Measurements from ENCODE around the gene MED7. TPM values are rescaled to one million over a fixed set of nuclear protein-coding genes. Genes with fewer than 3 reads are reported as not detected.

Gene MED7
- total and polyA plus RNA-seq, 9 of the 15 experiments (the other 6 are each of a cell fraction or from before 2014, with no cell fraction given) = 4.5 to 38.7 (median 12.2) TPM

GRCh38 chr5:157160001-157160400 lies 17.3 kb upstream of the MED7 start (continued):
- TF ChIP-seq CCAR2 (IDR thresholded peaks at IDR 0.05; ENCODE audit: low read depth, low read length) (no peak), ZNF583 (CRISPR knock-in tag; IDR thresholded peaks at IDR 0.05) (no peak), TRIM25 (IDR thresholded peaks at IDR 0.05; ENCODE audit: borderline replicate concordance) (no peak), GATA2 (CRISPR knock-in tag; IDR thresholded peaks at IDR 0.05) (no peak), E2F8 (IDR thresholded peaks at IDR 0.05; ENCODE audit: low read depth, partially characterized antibody) (no peak), RBM39 (optimal IDR thresholded peaks at IDR 0.05; ENCODE audit: low read depth, low read length) (no peak), ZBTB17 (CRISPR knock-in tag; IDR thresholded peaks at IDR 0.05) (no peak), NCOR1 (IDR thresholded peaks at IDR 0.05) (no peak), THAP7 (CRISPR knock-in tag; IDR thresholded peaks at IDR 0.05) (no peak), HNRNPL (IDR thresholded peaks at IDR 0.05; ENCODE audit: low read depth, low read length) (no peak), FOXK1 (CRISPR knock-in tag; IDR thresholded peaks at IDR 0.05; ENCODE audit: borderline replicate concordance) (no peak), ZNF143 (CRISPR knock-in tag; IDR thresholded peaks at IDR 0.05) (no peak)
